ENCODE data around the gene CMIP.

Gene CMIP

DNA sequence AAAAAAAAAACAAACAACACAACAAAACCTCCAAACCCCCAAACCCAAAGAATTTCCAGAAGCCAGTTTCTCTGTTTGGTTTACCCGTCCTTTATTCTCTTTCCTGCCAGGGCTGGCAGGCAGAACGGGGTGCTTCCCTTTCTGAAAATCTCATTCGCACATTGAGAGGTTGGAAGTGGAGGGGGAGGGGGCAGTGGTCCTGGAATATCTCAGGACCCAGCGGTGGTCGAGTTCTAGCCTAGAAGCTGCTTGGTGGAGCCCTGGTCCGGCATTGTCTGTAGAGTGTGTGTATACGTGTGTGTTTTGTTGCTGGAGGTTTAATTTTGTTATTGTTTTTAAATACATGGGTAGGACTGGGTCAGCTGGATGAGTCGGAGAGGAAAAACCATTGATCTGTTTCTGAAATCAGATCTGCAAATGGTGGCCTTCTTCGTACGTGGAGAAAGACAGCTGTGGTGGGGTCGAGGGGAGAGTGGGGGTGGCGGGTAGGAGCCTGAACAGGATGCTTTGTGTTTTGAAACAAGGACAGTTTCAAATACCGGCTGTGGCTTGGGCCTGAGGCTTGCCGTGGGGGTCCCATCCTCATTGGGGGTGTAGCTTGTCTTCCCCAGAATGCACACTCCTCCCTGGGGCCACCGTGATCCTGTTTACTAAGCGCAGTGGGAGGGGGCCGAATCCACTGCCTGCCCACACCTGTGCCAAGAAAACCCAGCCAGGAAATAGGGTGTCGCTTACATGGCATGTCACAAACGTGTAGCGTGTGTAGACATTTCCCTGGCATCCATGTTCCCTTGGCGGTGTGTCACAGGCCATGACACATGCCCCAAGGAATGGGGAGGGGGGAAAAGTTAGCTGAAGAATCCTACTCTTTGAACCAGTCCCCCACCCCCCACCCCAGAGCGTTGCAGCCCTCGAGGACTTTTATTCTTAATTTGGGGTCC lies 1.6 kb downstream of the CMIP start:
- Histone ChIP-seq H3K9me3 (no peaks in the 10 kb centered on the region), H3K4me3 (ENCODE audit: low read depth in 1 of 2, low read length in 1 of 2) (peak overlapping the region; percentile 87 to 99), H3K27ac (peak overlapping the region; percentile 99), H3K4me1 (ENCODE audit: control insufficient read depth in 1 of 2, insufficient read depth in 1 of 2, low read depth in 1 of 2, low read length in 1 of 2) (peaks cover 57 to 60% of the 10 kb centered on the region in 2 experiments), H3K27me3 (peaks cover 22% of the 10 kb centered on the region), H3K36me3 (no peaks in the 10 kb centered on the region)
- TF ChIP-seq, protein P1, sequence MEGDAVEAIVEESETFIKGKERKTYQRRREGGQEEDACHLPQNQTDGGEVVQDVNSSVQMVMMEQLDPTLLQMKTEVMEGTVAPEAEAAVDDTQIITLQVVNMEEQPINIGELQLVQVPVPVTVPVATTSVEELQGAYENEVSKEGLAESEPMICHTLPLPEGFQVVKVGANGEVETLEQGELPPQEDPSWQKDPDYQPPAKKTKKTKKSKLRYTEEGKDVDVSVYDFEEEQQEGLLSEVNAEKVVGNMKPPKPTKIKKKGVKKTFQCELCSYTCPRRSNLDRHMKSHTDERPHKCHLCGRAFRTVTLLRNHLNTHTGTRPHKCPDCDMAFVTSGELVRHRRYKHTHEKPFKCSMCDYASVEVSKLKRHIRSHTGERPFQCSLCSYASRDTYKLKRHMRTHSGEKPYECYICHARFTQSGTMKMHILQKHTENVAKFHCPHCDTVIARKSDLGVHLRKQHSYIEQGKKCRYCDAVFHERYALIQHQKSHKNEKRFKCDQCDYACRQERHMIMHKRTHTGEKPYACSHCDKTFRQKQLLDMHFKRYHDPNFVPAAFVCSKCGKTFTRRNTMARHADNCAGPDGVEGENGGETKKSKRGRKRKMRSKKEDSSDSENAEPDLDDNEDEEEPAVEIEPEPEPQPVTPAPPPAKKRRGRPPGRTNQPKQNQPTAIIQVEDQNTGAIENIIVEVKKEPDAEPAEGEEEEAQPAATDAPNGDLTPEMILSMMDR (IDR thresholded peaks at IDR 0.05): no peak

DNA sequence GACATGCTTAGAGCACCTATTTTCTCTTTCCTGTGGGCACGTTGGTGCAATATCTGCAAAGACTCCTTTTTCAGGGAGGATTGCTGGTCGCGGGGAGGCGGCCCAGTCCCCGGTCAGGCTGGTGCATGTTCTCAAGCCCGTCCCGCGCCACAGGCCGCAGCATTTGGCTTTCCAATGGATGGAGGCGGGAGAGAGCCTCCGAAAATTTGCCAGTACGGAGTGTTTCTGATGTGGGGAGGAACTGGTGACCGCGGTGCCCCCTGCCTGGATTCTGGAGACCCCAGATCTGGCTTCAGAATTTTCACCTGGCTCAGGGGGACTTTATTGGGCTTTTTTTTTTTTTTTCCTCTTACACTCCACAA lies 2.3 kb downstream of the CMIP start:
- peak overlapping the region; percentile 99 for H3K27ac ChIP-seq

DNA sequence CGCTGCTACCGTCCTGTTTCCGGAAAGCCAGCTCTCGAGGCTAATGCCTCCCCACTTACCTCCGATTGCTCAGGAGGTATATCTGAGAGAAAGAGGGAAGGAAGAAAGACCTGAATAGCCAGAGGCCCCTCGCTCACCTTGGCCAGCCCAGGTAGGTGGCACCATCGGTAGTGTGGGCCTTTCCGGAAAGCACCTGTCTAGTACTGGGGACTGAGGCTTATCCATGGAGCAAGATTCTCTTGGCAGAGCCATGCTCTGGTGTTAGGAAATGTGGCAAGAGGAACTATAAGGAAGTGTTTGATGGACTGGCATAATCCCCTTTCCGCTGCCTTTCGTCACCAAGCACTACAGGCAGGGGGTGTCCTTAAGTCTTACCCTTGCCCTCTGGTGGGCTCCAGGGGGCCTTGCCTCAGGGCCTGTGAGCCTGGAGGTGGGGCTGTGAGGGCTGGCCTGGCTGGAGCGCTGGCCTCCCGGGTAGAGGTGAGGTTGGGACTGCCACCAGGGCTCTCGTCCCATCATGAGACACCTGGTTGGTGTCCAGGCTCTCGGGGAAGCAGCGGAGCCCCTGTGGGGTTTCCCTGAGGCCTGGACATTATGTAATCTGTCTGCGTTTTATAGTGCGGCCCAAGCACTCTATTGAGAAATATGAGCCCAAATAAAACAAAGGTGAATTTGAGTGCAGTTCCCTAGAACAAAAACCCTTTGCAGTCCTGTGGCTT lies 2.9 kb downstream of the CMIP start:
- TF ChIP-seq, protein P1 (IDR thresholded peaks at IDR 0.05): no peak
- peak overlapping the region; percentile 99 for H3K27ac ChIP-seq
- no peaks in the 10 kb centered on the region for H3K9me3 ChIP-seq
- H3K4me1 ChIP-seq (ENCODE audit: control insufficient read depth in 1 of 2, insufficient read depth in 1 of 2, low read depth in 1 of 2, low read length in 1 of 2): peaks cover 70 to 73% of the 10 kb centered on the region in 2 experiments
- H3K36me3 ChIP-seq: no peaks in the 10 kb centered on the region
- peak overlapping the region; percentile 87 to 99 for H3K4me3 ChIP-seq (ENCODE audit: low read depth in 1 of 2, low read length in 1 of 2)
- H3K27me3 ChIP-seq: peaks cover 11% of the 10 kb centered on the region

More for the DNA sequence above, 2.3 kb downstream of the CMIP start:
- H3K36me3 ChIP-seq: no peaks in the 10 kb centered on the region
- TF ChIP-seq, protein P1 (IDR thresholded peaks at IDR 0.05): no peak
- H3K27me3 ChIP-seq: peaks cover 15% of the 10 kb centered on the region
- peak overlapping the region; percentile 87 to 99 for H3K4me3 ChIP-seq (ENCODE audit: low read depth in 1 of 2, low read length in 1 of 2)
- H3K9me3 ChIP-seq: no peaks in the 10 kb centered on the region
- peaks cover 63 to 67% of the 10 kb centered on the region in 2 experiments for H3K4me1 ChIP-seq (ENCODE audit: control insufficient read depth in 1 of 2, insufficient read depth in 1 of 2, low read depth in 1 of 2, low read length in 1 of 2)

DNA sequence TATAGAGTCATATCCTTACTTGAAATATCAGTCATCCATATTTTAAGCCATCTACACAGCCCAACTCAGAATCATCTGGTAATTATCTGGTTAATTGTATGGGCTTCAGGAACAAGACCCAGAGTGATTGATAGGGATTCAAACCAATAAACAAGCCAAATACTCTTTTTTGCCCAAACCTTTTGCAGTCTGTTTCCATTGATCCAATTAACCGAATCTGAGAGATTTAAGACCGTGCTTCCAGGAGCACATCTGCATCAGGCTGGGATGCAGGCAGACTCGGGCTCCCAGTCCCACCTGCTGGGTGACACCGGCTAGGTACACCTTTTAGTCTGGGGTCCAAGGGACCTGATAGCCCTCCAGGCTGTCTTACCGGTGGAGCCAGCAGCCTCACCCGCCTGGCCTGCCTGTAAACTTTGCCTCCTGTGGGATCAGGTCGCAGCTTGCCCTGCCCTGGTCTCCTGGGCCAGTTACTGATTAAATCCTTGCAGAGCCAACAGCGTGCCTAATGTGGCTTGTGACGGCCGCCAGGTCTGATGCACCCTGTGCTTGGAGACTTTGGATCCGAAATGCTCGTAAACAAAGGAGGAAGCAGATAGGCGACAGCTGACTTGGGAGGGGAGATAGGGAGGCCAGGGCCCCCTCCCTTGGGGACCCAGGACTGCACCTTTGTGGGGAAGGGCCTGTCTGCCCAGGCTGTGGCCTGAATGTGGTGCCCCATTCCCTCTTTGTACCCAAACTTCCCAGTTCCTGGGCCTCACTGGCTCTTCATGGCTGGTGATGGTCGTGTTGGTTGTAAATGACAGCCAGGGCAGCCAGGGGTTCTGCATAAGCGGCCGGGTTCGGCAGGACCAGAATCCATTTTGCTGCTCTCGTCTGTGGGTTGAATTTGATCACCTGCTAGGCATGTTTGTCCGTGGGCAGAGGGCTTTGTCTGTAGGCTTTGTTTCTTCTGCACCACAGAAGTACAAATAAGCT lies 3.8 kb downstream of the CMIP start:
- Histone ChIP-seq H3K27me3 (peaks cover 2% of the 10 kb centered on the region), H3K9me3 (no peaks in the 10 kb centered on the region), H3K4me1 (ENCODE audit: control insufficient read depth in 1 of 2, insufficient read depth in 1 of 2, low read depth in 1 of 2, low read length in 1 of 2) (peaks cover 74 to 79% of the 10 kb centered on the region in 2 experiments), H3K27ac (peak overlapping the region; percentile 99), H3K4me3 (ENCODE audit: low read depth in 1 of 2, low read length in 1 of 2) (peak overlapping the region; percentile 87 to 99), H3K36me3 (no peaks in the 10 kb centered on the region)
- TF ChIP-seq, protein P1 (IDR thresholded peaks at IDR 0.05): no peak

DNA sequence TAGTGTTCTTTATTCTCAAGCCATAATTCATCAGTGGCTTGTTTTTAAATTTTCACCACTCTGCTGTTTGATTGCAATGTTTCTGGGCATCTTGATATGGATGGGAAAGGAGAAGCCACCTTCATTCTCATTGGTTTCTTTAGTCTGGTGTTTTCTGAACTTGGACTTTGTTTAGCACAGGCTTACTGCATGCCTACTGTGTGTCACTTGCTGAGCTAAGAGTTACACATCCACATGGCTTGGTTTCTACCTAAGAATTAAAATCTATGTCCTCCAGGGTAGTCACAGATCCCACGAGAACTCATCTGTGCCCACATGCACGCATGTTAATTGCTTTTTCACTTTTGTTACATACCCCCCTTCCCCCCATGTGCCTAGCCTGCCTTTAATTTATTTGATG lies 4.6 kb downstream of the CMIP start:
- Histone ChIP-seq H3K27ac (peak overlapping the region; percentile 99), H3K4me1 (ENCODE audit: control insufficient read depth in 1 of 2, insufficient read depth in 1 of 2, low read depth in 1 of 2, low read length in 1 of 2) (peaks cover 75 to 80% of the 10 kb centered on the region in 2 experiments)

More for the DNA sequence above, 4.6 kb downstream of the CMIP start:
- Histone ChIP-seq H3K9me3 (no peaks in the 10 kb centered on the region), H3K36me3 (no peaks in the 10 kb centered on the region), H3K27me3 (no peaks in the 10 kb centered on the region), H3K4me3 (ENCODE audit: low read depth in 1 of 2, low read length in 1 of 2) (peak overlapping the region in 1 of 2 experiments; percentile 87)
- TF ChIP-seq, protein P1 (IDR thresholded peaks at IDR 0.05): no peak
